NCI-H1930 (cell line): ENCODE results near the gene FHIT.

ENCODE experiments used
- DNase-seq, 2 experiments: peaks; one replicate each; lab custom pipeline; 2025; lab: John Stamatoyannopoulos, UW

FHIT gene

GRCh38 chr3:60102154-60102553 lies 1149.1 kb downstream of the FHIT start:
- no peak for DNase-seq

GRCh38 chr3:60101621-60102020 lies 1149.6 kb downstream of the FHIT start:
- DNase-seq: no peak

GRCh38 chr3:60096403-60096802 lies 1154.8 kb downstream of the FHIT start:
- DNase-seq: no peak

- DNase-seq: no peak
Measured at GRCh38 chr3:60095930-60096329, 1155.3 kb downstream of the FHIT start.

- no peak for DNase-seq
Measured at GRCh38 chr3:60095516-60095915, 1155.7 kb downstream of the FHIT start.

- DNase-seq: no peak
Measured at GRCh38 chr3:60094392-60094947, 1156.8 kb downstream of the FHIT start.

GRCh38 chr3:60090548-60090947 lies 1160.7 kb downstream of the FHIT start:
- no peak for DNase-seq

- DNase-seq: no peak
Measured at GRCh38 chr3:60086811-60087210, 1164.4 kb downstream of the FHIT start.

GRCh38 chr3:60085649-60086048 lies 1165.6 kb downstream of the FHIT start:
- no peak for DNase-seq

- no peak for DNase-seq
Measured at GRCh38 chr3:60081381-60082095, 1169.7 kb downstream of the FHIT start.

GRCh38 chr3:60080648-60081047 lies 1170.6 kb downstream of the FHIT start:
- no peak for DNase-seq

GRCh38 chr3:60079076-60079475 lies 1172.2 kb downstream of the FHIT start:
- no peak for DNase-seq

GRCh38 chr3:60076331-60076730 lies 1174.9 kb downstream of the FHIT start:
- no peak for DNase-seq

GRCh38 chr3:60073942-60074341 lies 1177.3 kb downstream of the FHIT start:
- no peak for DNase-seq

- DNase-seq: no peak
Measured at GRCh38 chr3:60073228-60073627, 1178.0 kb downstream of the FHIT start.

GRCh38 chr3:60070366-60070765 lies 1180.9 kb downstream of the FHIT start:
- DNase-seq: no peak

- no peak for DNase-seq
Measured at GRCh38 chr3:60065227-60065868, 1185.9 kb downstream of the FHIT start.

GRCh38 chr3:60064210-60065178 lies 1186.8 kb downstream of the FHIT start:
- DNase-seq: no peak

GRCh38 chr3:60056404-60056803 lies 1194.8 kb downstream of the FHIT start:
- DNase-seq: no peak

- DNase-seq: no peak
Measured at GRCh38 chr3:60055765-60056164, 1195.5 kb downstream of the FHIT start.

- no peak for DNase-seq
Measured at GRCh38 chr3:60053526-60054265, 1197.6 kb downstream of the FHIT start.

GRCh38 chr3:60048447-60048848 lies 1202.8 kb downstream of the FHIT start:
- DNase-seq: no peak
